ENCODE results near the gene BAG2.

The BAG2 gene

DNA sequence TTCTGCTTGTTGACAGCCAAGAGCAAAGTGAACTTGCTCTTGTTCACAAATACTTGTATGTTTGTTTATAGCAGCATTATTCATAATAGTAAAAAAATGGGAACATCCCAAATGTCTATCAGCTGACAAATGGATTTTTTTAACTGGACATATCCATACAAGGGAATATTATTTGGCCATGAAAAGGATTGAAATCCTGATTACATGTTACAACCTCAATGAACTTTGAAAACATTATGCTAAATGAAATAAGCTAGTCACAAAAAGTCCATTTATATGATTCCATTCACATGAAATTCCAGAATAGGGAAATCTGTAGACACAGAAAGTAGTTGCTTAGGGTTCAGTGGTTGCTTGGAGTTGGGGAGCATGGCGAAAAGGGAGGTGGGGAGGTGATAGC is 28.4 kb upstream of the BAG2 start:
- TF ChIP-seq, protein P1, sequence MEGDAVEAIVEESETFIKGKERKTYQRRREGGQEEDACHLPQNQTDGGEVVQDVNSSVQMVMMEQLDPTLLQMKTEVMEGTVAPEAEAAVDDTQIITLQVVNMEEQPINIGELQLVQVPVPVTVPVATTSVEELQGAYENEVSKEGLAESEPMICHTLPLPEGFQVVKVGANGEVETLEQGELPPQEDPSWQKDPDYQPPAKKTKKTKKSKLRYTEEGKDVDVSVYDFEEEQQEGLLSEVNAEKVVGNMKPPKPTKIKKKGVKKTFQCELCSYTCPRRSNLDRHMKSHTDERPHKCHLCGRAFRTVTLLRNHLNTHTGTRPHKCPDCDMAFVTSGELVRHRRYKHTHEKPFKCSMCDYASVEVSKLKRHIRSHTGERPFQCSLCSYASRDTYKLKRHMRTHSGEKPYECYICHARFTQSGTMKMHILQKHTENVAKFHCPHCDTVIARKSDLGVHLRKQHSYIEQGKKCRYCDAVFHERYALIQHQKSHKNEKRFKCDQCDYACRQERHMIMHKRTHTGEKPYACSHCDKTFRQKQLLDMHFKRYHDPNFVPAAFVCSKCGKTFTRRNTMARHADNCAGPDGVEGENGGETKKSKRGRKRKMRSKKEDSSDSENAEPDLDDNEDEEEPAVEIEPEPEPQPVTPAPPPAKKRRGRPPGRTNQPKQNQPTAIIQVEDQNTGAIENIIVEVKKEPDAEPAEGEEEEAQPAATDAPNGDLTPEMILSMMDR (IDR thresholded peaks at IDR 0.05): no peak
- Histone ChIP-seq H3K36me3 (peaks cover 39% of the 10 kb centered on the region), H3K4me1 (ENCODE audit: control insufficient read depth in 1 of 2, insufficient read depth in 1 of 2, low read depth in 1 of 2, low read length in 1 of 2) (no peaks in the 10 kb centered on the region), H3K27ac (no peak overlapping the region), H3K27me3 (no peaks in the 10 kb centered on the region), H3K4me3 (ENCODE audit: low read depth in 1 of 2, low read length in 1 of 2) (no peak overlapping the region), H3K9me3 (no peaks in the 10 kb centered on the region)

DNA sequence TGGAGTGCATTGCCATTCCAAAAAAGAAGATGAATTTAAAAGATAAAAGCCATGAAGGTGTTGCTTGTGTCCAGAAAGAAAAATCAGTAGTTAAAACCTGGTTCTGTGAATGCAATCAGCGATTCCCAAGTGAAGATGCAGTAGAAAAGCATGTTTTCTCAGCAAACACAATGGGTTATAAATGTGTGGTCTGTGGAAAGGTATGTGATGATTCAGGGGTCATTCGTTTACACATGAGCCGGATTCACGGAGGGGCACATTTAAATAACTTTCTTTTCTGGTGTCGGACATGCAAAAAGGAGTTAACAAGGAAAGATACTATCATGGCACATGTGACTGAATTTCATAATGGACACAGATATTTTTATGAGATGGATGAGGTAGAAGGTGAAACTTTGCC is 24.7 kb upstream of the BAG2 start:
- H3K4me3 ChIP-seq (ENCODE audit: low read depth in 1 of 2, low read length in 1 of 2): no peak overlapping the region
- peaks cover 35% of the 10 kb centered on the region for H3K36me3 ChIP-seq
- no peak overlapping the region for H3K27ac ChIP-seq
- no peaks in the 10 kb centered on the region for H3K4me1 ChIP-seq (ENCODE audit: control insufficient read depth in 1 of 2, insufficient read depth in 1 of 2, low read depth in 1 of 2, low read length in 1 of 2)
- H3K9me3 ChIP-seq: no peaks in the 10 kb centered on the region
- TF ChIP-seq, protein P1 (IDR thresholded peaks at IDR 0.05): no peak
- no peaks in the 10 kb centered on the region for H3K27me3 ChIP-seq

DNA sequence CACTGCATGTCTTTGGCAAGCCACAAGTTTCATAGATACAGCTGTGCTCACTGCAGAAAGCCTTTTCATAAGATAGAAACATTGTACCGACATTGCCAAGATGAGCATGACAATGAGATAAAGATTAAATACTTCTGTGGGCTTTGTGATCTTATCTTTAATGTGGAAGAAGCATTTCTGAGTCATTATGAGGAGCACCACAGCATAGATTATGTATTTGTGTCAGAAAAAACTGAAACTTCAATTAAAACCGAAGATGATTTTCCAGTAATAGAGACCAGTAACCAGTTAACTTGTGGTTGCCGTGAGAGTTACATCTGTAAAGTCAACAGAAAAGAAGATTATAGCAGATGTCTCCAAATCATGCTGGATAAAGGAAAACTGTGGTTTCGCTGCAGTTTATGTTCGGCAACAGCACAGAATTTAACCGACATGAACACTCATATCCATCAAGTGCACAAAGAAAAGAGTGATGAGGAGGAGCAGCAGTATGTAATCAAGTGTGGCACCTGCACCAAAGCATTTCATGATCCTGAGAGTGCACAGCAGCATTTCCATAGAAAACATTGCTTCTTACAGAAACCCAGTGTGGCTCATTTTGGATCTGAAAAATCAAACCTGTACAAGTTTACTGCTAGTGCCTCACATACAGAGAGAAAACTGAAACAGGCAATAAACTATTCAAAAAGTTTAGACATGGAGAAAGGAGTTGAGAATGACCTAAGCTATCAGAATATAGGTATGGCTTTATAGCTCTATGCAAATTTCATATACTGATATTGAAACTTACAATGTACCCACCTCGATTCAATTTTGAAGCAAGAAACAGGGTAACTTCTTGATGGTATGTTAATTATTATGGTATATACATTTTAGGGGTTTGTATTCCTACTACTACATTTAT is 23.9 kb upstream of the BAG2 start:
- H3K27ac ChIP-seq: no peak overlapping the region
- no peak overlapping the region for H3K4me3 ChIP-seq (ENCODE audit: low read depth in 1 of 2, low read length in 1 of 2)
- no peaks in the 10 kb centered on the region for H3K4me1 ChIP-seq (ENCODE audit: control insufficient read depth in 1 of 2, insufficient read depth in 1 of 2, low read depth in 1 of 2, low read length in 1 of 2)
- no peaks in the 10 kb centered on the region for H3K9me3 ChIP-seq
- H3K36me3 ChIP-seq: peaks cover 36% of the 10 kb centered on the region
- TF ChIP-seq, protein P1 (IDR thresholded peaks at IDR 0.05): no peak
- H3K27me3 ChIP-seq: no peaks in the 10 kb centered on the region

DNA sequence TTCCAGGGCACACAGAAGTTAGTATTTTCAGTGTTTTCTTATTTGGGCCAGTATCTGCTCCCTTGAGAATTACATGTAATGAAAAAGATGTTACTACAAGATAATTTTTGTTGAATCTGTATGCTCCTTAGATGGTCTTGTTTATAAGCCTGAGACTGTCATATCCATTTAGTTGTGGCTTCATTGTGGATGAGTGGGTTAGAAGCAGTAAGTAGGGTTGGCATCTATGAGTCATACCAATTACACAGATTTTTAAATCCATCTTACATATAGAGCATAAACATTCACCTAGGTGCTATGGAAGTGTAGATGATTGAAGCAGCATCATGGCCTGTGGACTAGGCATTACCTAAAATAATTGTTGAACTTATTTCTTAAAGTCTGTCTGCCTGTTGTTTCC is 13.5 kb upstream of the BAG2 start:
- no peak overlapping the region for H3K27ac ChIP-seq
- no peaks in the 10 kb centered on the region for H3K9me3 ChIP-seq
- peaks cover 47% of the 10 kb centered on the region for H3K36me3 ChIP-seq
- H3K4me1 ChIP-seq (ENCODE audit: control insufficient read depth in 1 of 2, insufficient read depth in 1 of 2, low read depth in 1 of 2, low read length in 1 of 2): no peaks in the 10 kb centered on the region
- TF ChIP-seq, protein P1 (IDR thresholded peaks at IDR 0.05): no peak
- no peaks in the 10 kb centered on the region for H3K27me3 ChIP-seq
- H3K4me3 ChIP-seq (ENCODE audit: low read depth in 1 of 2, low read length in 1 of 2): no peak overlapping the region

DNA sequence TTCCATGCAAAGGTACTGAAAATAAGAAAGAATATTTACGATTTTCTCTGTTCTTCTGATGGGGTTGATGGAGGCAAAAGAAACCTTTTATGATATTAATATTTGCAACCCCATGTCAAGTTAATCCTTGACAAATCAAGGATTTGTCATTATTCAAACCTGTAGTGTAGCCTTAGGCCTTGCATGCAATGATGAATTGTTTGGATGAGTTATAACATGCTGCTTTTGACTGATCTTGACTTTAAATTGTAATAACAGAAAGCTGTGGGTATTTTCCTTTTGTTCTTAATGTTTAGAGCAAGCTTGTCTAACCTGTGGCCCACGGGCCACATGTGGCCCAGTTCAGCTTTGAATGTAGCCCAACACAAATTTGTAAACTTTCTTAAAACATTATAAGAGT is 13.0 kb upstream of the BAG2 start:
- Histone ChIP-seq H3K4me3 (ENCODE audit: low read depth in 1 of 2, low read length in 1 of 2) (no peak overlapping the region), H3K27ac (no peak overlapping the region), H3K4me1 (ENCODE audit: control insufficient read depth in 1 of 2, insufficient read depth in 1 of 2, low read depth in 1 of 2, low read length in 1 of 2) (no peaks in the 10 kb centered on the region), H3K9me3 (no peaks in the 10 kb centered on the region), H3K27me3 (no peaks in the 10 kb centered on the region), H3K36me3 (peaks cover 42% of the 10 kb centered on the region)
- TF ChIP-seq, protein P1 (IDR thresholded peaks at IDR 0.05): no peak

Data from neutrophil (primary cell).